GM10847 (cell line): ENCODE measurements around the gene UMODL1.

Experiments
- POLR2A ChIP-seq: IDR thresholded peaks from 2 replicates; pipeline ENCODE4 v1.6.1; 2011; ENCODE audit not compliant: insufficient read length; ENCODE audit errors: extremely low read depth

Gene UMODL1

DNA sequence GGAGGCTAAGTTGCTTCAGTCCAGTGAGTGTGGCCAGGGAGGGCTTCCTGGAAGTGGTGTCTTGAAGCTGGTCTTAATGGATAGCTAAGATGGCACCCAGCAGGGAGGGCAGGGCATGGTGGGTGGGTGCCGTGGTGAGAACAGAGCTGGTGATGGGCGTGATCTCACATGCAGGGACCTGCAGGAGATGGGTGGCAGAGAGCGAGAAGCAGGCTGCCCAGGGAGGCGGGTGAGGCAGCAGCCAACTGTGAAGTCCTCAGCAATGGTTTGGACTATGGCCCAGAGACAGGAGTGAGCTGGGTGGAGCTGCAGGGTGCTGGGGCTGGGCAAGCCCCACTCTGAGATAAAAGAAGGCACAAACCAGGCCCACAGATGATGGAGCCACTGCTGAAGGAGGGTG is 50.7 kb downstream of the UMODL1 start:
- no peak for TF ChIP-seq POLR2A

- TF ChIP-seq POLR2A: no peak
Measured at GRCh38 chr21:42122398-42122797, 51.3 kb downstream of the UMODL1 start.

DNA sequence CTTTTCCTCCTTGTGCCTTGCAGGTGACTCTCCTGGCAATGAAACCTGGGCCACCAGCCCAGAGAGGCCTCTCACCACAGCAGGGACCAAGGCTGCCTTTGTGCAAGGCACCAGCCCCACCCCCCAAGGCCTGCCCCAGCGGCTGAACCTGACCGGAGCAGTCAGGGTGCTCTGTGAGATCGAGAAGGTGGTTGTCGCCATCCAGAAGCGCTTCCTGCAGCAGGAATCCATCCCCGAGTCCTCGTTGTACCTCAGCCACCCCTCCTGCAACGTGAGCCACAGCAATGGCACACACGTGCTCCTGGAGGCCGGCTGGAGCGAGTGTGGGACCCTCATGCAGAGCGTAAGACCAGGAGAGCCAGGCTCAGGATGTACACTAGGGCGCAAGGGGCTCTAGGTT is 51.7 kb downstream of the UMODL1 start:
- TF ChIP-seq POLR2A: no peak

GRCh38 chr21:42123219-42123908 is 52.2 kb downstream of the UMODL1 start:
- no peak for TF ChIP-seq POLR2A

- TF ChIP-seq POLR2A: no peak
Measured at GRCh38 chr21:42124081-42124480, 53.0 kb downstream of the UMODL1 start.

DNA sequence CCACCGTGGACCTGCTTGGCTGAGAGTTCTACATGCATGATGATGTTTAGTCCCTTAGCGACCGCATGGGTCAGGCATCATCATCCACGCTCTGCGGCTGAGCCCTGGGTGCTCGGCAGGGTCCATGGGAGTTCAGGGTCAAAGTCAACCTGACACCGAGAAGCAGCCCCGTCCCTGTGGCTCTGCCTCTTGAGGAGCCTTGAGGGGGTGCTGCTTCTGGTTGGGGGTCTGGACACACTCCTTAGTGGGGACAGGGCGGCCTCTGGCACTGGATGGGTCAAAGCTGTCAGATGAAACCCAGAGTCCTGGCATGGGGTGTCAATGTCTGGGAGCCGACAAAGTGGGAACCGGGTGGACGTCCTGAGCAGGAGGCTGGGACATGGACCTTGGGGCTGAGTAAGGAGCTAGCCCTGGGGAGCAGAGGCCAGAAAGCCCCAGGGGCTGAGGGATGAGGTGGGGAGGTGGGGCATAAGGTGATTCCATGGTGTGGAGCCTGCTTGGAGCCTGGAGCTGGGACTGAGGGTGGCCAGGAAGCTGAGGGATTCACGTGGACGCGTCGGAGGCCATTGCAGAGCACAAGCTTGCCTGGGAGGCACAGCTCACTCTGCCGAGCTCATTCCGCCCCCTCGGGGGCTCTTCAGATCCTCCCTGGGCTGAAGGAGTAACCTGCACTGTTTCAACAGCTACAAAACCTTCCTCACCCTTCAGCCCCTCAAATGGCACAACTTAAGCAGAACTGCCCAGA is 53.9 kb downstream of the UMODL1 start:
- no peak for TF ChIP-seq POLR2A

DNA sequence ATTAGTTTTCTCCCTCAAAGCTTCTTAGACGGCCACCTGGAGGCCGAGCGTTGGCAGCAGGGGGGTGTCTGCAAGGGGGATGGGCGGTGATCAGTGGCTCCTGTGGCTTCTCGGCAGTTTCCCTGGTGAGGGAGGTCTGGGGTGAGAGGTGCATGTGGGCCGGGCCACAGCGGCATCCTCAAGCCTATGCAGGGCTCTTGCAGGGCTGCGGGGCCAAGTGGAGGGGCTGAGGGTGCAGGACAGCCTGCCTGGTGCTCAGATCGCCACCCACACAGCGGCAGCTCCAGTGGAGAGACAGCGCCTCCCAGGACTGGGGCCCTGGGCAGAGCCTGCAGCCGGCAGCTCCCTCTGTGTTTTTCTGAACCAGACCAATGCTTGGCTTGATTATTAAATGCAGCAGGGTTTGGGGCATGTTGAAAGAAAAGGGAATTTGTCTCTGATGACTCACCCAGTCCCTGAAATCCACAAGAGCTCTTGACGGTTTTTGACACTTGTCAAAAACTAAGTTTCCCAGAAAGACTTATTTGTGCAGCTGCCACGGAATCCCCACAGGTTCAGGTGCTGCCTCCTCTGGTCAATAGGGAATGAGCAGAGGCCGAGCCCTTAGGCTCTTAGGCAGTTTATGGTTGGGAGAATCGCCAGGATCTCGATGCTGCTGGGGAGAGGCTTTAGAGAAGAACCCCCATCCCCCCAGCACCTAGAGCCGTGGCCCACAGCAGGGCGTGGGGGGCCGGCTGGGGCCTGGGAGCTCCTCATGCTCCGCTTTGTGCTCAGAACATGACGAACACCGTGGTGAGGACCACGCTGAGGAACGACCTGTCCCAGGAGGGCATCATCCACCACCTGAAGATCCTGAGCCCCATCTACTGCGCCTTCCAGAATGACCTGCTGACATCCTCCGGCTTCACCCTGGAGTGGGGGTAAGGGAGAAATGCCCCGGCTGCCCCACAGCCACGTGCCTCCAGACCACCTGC is 54.7 kb downstream of the UMODL1 start:
- TF ChIP-seq POLR2A: no peak

DNA sequence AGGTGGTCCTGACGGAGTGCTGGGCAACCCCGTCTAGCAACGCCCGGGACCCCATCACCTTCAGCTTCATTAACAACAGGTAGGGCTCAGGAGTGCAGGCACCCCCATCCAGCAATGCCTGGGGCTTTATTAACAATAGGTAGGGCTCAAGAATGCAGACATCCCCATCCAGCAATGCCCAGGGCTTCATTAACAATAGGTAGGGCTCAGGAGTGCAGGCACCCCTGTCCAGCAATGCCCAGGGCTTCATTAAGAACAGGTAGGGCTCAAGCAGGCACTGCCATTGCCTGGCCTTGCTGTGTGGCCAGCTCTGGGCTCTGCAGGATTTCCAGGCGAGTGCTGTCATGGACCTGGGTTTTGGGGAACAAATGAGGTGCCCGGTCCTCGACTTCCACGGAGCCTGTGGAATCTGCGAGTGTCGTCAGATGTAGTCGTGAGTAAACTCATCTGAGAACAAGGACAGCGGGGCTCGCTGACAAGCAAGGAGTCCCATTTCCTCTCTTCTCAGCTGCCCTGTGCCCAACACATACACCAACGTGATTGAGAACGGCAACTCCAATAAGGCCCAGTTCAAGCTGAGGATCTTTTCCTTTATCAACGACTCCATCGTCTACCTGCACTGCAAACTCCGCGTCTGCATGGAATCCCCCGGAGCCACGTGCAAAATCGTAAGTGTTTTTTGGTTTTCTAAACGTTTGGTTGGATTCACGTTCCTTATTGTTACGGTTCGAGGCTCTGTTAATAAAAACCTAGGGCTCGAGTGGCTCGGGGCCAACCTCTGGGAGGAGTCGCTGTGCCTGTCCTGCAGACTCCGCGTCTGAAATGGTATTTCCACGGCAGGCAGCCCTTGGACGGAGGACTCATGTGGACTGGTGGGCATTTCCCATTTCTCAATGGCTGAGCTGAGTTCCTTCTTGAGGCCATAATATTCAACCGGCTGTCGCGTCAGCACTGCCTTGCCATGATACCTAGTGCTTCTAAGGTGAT is 56.3 kb downstream of the UMODL1 start:
- no peak for TF ChIP-seq POLR2A

DNA sequence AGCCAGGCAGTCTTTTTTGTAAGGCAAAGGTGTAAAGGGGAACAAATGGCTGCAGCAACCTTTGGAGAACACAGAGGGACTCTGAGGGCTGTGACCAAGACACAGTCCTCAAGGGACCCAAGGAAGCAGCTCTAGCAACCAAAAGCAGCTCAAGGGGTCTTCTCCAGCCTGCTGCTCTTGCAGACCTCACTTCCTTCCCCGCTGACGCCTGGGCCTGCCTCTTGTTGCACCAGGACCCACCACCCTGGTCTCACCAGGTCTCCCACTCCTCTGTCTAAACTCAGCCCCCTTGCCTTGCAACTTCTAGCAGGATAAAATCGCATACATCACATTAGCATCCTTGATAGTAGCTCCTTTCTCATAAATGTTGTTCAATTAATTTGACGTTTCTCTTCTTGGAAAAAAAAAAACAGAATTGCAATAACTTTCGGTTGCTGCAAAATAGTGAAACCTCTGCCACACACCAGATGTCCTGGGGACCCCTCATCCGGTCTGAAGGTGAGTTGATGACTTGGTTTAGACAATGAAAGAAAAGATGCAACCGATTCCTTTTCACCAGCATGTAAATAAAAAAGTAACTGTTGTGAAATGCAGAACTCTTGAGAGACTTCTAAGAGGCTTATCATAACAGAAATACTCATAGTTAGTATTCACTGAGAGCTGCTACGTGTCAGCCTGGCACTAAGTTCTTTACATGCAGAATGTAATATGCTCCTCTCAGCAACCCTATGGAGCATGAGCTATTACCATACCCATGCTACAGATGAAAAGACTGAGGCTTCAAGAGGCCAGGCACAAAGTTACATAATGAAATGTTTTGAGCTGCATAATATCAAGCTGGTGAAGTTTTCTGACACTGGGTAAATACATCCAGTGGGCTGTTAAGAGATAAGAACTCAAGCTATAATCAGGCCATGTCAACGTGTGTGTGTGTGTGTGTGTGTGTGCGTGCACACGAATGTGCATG is 58.5 kb downstream of the UMODL1 start:
- no peak for TF ChIP-seq POLR2A

GRCh38 chr21:42130441-42130840 is 59.3 kb downstream of the UMODL1 start:
- no peak for TF ChIP-seq POLR2A

- no peak for TF ChIP-seq POLR2A
Measured at GRCh38 chr21:42132183-42132582, 61.1 kb downstream of the UMODL1 start.

- no peak for TF ChIP-seq POLR2A
Measured at GRCh38 chr21:42133131-42133530, 62.0 kb downstream of the UMODL1 start.

- no peak for TF ChIP-seq POLR2A
Measured at GRCh38 chr21:42135386-42136052, 64.4 kb downstream of the UMODL1 start.
